ENCODE data around the gene PDE6D. TPM values are rescaled to one million over a fixed set of nuclear protein-coding genes. Genes with fewer than 3 reads are reported as not detected.

Gene PDE6D
- total and polyA plus RNA-seq, 2 of the 13 experiments (the other 11 are each of a cell fraction or from before 2014, with no cell fraction given), result 14.1 to 23.2 TPM

GRCh38 chr2:231701456-231702373 is 79.4 kb downstream of the PDE6D start (continued):
- TF ChIP-seq CEBPZ (IDR thresholded peaks at IDR 0.05; ENCODE audit: low read length) (no peak), CAMTA2 (CRISPR knock-in tag; IDR thresholded peaks at IDR 0.05; ENCODE audit: borderline replicate concordance) (no peak), ZNF678 (CRISPR knock-in tag; IDR thresholded peaks at IDR 0.05) (no peak), ATF2 (CRISPR knock-in tag; IDR thresholded peaks at IDR 0.05) (no peak; the same call in 1 of the 2 replicates), LBX2 (CRISPR knock-in tag; IDR thresholded peaks at IDR 0.05; ENCODE audit: borderline replicate concordance) (0 out of 2 replicates have a peak, but pooled peaks have one; percentile 24), THAP7 (CRISPR knock-in tag; IDR thresholded peaks at IDR 0.05) (0 out of 2 replicates have a peak, but pooled peaks have one; percentile 29), ZNF777 (CRISPR knock-in tag; IDR thresholded peaks at IDR 0.05) (peak; percentile 19; the same call in 1 of the 2 replicates), MEF2D (CRISPR knock-in tag; IDR thresholded peaks at IDR 0.05) (no peak), TARDBP (CRISPR knock-in tag; IDR thresholded peaks at IDR 0.05) (peak; percentile 68; the same call in 1 of the 2 replicates), BHLHE40 (IDR thresholded peaks at IDR 0.05; ENCODE audit: low read length) (no peak), ZNF124 (CRISPR knock-in tag; IDR thresholded peaks at IDR 0.05) (no peak; the same call in 1 of the 2 replicates)
- TF ChIP-seq, protein P1, sequence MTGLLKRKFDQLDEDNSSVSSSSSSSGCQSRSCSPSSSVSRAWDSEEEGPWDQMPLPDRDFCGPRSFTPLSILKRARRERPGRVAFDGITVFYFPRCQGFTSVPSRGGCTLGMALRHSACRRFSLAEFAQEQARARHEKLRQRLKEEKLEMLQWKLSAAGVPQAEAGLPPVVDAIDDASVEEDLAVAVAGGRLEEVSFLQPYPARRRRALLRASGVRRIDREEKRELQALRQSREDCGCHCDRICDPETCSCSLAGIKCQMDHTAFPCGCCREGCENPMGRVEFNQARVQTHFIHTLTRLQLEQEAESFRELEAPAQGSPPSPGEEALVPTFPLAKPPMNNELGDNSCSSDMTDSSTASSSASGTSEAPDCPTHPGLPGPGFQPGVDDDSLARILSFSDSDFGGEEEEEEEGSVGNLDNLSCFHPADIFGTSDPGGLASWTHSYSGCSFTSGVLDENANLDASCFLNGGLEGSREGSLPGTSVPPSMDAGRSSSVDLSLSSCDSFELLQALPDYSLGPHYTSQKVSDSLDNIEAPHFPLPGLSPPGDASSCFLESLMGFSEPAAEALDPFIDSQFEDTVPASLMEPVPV (CRISPR knock-in tag; IDR thresholded peaks at IDR 0.05), result peak; percentile 73; the same call in 1 of the 2 replicates
- TF ChIP-seq, protein P2, sequence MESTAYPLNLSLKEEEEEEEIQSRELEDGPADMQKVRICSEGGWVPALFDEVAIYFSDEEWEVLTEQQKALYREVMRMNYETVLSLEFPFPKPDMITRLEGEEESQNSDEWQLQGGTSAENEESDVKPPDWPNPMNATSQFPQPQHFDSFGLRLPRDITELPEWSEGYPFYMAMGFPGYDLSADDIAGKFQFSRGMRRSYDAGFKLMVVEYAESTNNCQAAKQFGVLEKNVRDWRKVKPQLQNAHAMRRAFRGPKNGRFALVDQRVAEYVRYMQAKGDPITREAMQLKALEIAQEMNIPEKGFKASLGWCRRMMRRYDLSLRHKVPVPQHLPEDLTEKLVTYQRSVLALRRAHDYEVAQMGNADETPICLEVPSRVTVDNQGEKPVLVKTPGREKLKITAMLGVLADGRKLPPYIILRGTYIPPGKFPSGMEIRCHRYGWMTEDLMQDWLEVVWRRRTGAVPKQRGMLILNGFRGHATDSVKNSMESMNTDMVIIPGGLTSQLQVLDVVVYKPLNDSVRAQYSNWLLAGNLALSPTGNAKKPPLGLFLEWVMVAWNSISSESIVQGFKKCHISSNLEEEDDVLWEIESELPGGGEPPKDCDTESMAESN (CRISPR knock-in tag; conservative IDR thresholded peaks at IDR 0.05), result 0 out of 2 replicates have a peak, but pooled peaks have one; percentile 35
- TF ChIP-seq, protein P3, sequence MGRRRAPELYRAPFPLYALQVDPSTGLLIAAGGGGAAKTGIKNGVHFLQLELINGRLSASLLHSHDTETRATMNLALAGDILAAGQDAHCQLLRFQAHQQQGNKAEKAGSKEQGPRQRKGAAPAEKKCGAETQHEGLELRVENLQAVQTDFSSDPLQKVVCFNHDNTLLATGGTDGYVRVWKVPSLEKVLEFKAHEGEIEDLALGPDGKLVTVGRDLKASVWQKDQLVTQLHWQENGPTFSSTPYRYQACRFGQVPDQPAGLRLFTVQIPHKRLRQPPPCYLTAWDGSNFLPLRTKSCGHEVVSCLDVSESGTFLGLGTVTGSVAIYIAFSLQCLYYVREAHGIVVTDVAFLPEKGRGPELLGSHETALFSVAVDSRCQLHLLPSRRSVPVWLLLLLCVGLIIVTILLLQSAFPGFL (CRISPR knock-in tag; IDR thresholded peaks at IDR 0.05), result no peak
